H1 (cell line): Measurements from ENCODE around the gene CRYBG1. TPM values are rescaled to one million over a fixed set of nuclear protein-coding genes. Genes with fewer than 3 reads are reported as not detected.

ENCODE experiments used
- CTCF ChIA-PET: fragments of 300-600 bp; sonication (Branson Sonifier 250); formaldehyde crosslinking; loops from one replicate; lab custom pipeline; 2021; ENCODE audit not compliant: partially characterized antibody; lab: Charles Lee
- POLR2A ChIA-PET: fragments of 300-600 bp; sonication (Branson Sonifier 250); formaldehyde crosslinking; loops from one replicate; lab custom pipeline; 2021; ENCODE audit warnings: inconsistent platforms; ENCODE audit not compliant: partially characterized antibody; lab: Charles Lee
- DNase-seq, 2 experiments: peaks; one replicate each; pipeline versions ENCODE4 v3.0.0 to v3.0.0-alpha.2; 2010 to 2022; ENCODE audit warnings: low spot score in 2 of 2, low read depth in 1 of 2, mixed read lengths in 1 of 2
- FAIRE-seq: peaks from 2 replicates; lab custom pipeline; 2011; peaks lifted over from hg19 to GRCh38; lab: Jason Lieb, UNC
- H2AFZ ChIP-seq: 2 replicates; pipeline ENCODE4 v1.8.1; 2012; ENCODE audit warnings: low read length, inconsistent platforms
- H2AK5ac ChIP-seq: 2 replicates; pipeline ENCODE4 v1.6.1; 2013; ENCODE audit warnings: low read depth, low read length
- H2BK120ac ChIP-seq: replicated peaks from 2 replicates; pipeline ENCODE3; 2013; ENCODE audit warnings: low read depth, low read length, inconsistent platforms
- H2BK12ac ChIP-seq: 2 replicates; pipeline ENCODE4 v1.6.1; 2013; ENCODE audit warnings: low read depth, low read length
- H2BK15ac ChIP-seq: 2 replicates; pipeline ENCODE4 v1.6.1; 2013; ENCODE audit warnings: low read length
- H2BK20ac ChIP-seq: 2 replicates; pipeline ENCODE4 v1.6.1; 2013; ENCODE audit warnings: low read length
- H2BK5ac ChIP-seq: 2 replicates; pipeline ENCODE4 v1.6.1; 2013; ENCODE audit warnings: low read depth, low read length
- H3K14ac ChIP-seq: 2 replicates; pipeline ENCODE4 v1.6.1; 2013; ENCODE audit warnings: inconsistent platforms; ENCODE audit not compliant: insufficient read length
- H3K18ac ChIP-seq: 2 replicates; pipeline ENCODE4 v1.6.1; 2013; ENCODE audit warnings: low read length; ENCODE audit errors: extremely low read depth
- H3K23ac ChIP-seq: 2 replicates; pipeline ENCODE4 v1.6.1; 2013; ENCODE audit warnings: inconsistent platforms; ENCODE audit not compliant: insufficient read length
- H3K23me2 ChIP-seq: 2 replicates; pipeline ENCODE4 v1.6.1; 2013; ENCODE audit warnings: low read depth, low read length
- H3K27ac ChIP-seq: 2 replicates; pipeline ENCODE4 v1.6.1; 2011; ENCODE audit warnings: low read depth, low read length, inconsistent platforms
- H3K27me3 ChIP-seq, 4 experiments: replicated peaks in 1 of 4; 1 replicate in 1 of 4; 2 replicates in 3 of 4; pipeline versions ENCODE4 v1.6.1 to v1.8.1; 2011 to 2013; ENCODE audit warnings: low read length in 3 of 4, mild to moderate bottlenecking in 3 of 4, inconsistent platforms in 2 of 4, mixed read lengths in 2 of 4, moderate library complexity in 1 of 4; ENCODE audit not compliant: control insufficient read depth in 3 of 4, insufficient read depth in 3 of 4; ENCODE audit errors: extremely low read depth in 1 of 4
- H3K36me3 ChIP-seq, 4 experiments: 2 replicates each; pipeline versions ENCODE4 v1.6.1 to v1.8.1; 2011 to 2013; ENCODE audit warnings: mild to moderate bottlenecking in 4 of 4, low read length in 3 of 4, moderate library complexity in 2 of 4, control low read depth in 1 of 4, inconsistent platforms in 1 of 4; ENCODE audit not compliant: insufficient read depth in 4 of 4, control insufficient read depth in 2 of 4
- H3K4ac ChIP-seq: replicated peaks from 2 replicates; pipeline ENCODE3; 2013; ENCODE audit warnings: low read length, low read depth, mixed read lengths, inconsistent platforms; ENCODE audit not compliant: insufficient read length
- H3K4me1 ChIP-seq, 4 experiments: replicated peaks in 1 of 4; 1 replicate in 1 of 4; 2 replicates in 3 of 4; pipeline versions ENCODE4 v1.6.1 to v1.8.1; 2011 to 2013; ENCODE audit warnings: low read length in 3 of 4, inconsistent platforms in 2 of 4, mixed read lengths in 1 of 4; ENCODE audit not compliant: insufficient read depth in 4 of 4, control insufficient read depth in 3 of 4
- H3K4me2 ChIP-seq, 2 experiments: 2 replicates each; pipeline versions ENCODE4 v1.6.1 to v1.8.1; 2011 to 2013; ENCODE audit warnings: low read depth in 2 of 2, low read length in 2 of 2, control low read depth in 1 of 2, inconsistent platforms in 1 of 2, mild to moderate bottlenecking in 1 of 2; ENCODE audit not compliant: insufficient read depth in 1 of 2
- H3K4me3 ChIP-seq, 4 experiments: fragments of 200-600, 300-600 bp in 1 of 4; sonication (generic), shearing (Covaris generic), sonication (Bioruptor Twin) in 1 of 4; 2 replicates each; pipeline versions ENCODE4 v1.5.1 to v1.8.1; 2011 to 2016; ENCODE audit warnings: low read length in 4 of 4, low read depth in 3 of 4, control low read depth in 2 of 4, inconsistent platforms in 2 of 4, mild to moderate bottlenecking in 2 of 4, mixed read lengths in 1 of 4, moderate library complexity in 1 of 4; ENCODE audit not compliant: insufficient read depth in 2 of 4; ENCODE audit errors: extremely low read depth in 1 of 4
- H3K56ac ChIP-seq: replicated peaks from 2 replicates; pipeline ENCODE3; 2013; ENCODE audit warnings: low read depth, mild to moderate bottlenecking, mixed read lengths, low read length, inconsistent platforms; ENCODE audit not compliant: insufficient read length
- H3K79me1 ChIP-seq: 2 replicates; pipeline ENCODE4 v1.6.1; 2013; ENCODE audit warnings: low read depth, low read length, control low read depth
- H3K79me2 ChIP-seq, 2 experiments: 2 replicates each; pipeline versions ENCODE4 v1.6.1 to v1.8.1; 2012 to 2013; ENCODE audit warnings: low read length in 2 of 2, mild to moderate bottlenecking in 2 of 2, inconsistent platforms in 1 of 2; ENCODE audit not compliant: insufficient read depth in 2 of 2, control insufficient read depth in 1 of 2
- H3K9ac ChIP-seq, 4 experiments: replicated peaks in 1 of 4; 1 replicate in 1 of 4; 2 replicates in 3 of 4; pipeline versions ENCODE4 v1.6.1 to v1.8.1; 2011 to 2013; ENCODE audit warnings: low read depth in 3 of 4, low read length in 3 of 4, control low read depth in 2 of 4, mild to moderate bottlenecking in 2 of 4, moderate library complexity in 2 of 4, inconsistent platforms in 1 of 4; ENCODE audit errors: extremely low read depth in 1 of 4
- H3K9me3 ChIP-seq, 2 experiments: 2 replicates each; pipeline versions ENCODE4 v1.6.1 to v1.8.1; 2012 to 2013; ENCODE audit warnings: mild to moderate bottlenecking in 2 of 2, moderate library complexity in 2 of 2, control low read depth in 1 of 2, inconsistent platforms in 1 of 2, low read depth in 1 of 2, low read length in 1 of 2, mixed read lengths in 1 of 2; ENCODE audit not compliant: insufficient read depth in 2 of 2
- H4K20me1 ChIP-seq, 2 experiments: replicated peaks in 1 of 2; 2 replicates each; pipeline versions ENCODE3 to v1.8.1; 2011 to 2013; ENCODE audit warnings: inconsistent platforms in 2 of 2, low read length in 2 of 2, mild to moderate bottlenecking in 1 of 2; ENCODE audit not compliant: insufficient read depth in 2 of 2, control insufficient read depth in 1 of 2
- H4K5ac ChIP-seq: 2 replicates; pipeline ENCODE4 v1.6.1; 2013; ENCODE audit warnings: low read length, low read depth, mixed read lengths, inconsistent platforms; ENCODE audit not compliant: insufficient read length
- H4K8ac ChIP-seq: 2 replicates; pipeline ENCODE4 v1.8.0; 2013; ENCODE audit warnings: mild to moderate bottlenecking, moderate library complexity, low read length, inconsistent platforms; ENCODE audit not compliant: insufficient read depth; ENCODE audit errors: extremely low read depth
- H4K91ac ChIP-seq: replicated peaks from 2 replicates; pipeline ENCODE3; 2013; ENCODE audit warnings: low read length, mixed read lengths, inconsistent platforms; ENCODE audit not compliant: insufficient read length
- BCL11A ChIP-seq, 2 experiments: IDR thresholded peaks; one replicate each; pipeline ENCODE4 v1.6.1; 2011; ENCODE audit warnings: low read depth in 2 of 2, low read length in 2 of 2, mild to moderate bottlenecking in 2 of 2
- EP300 ChIP-seq, 2 experiments: IDR thresholded peaks; 1 replicate in 1 of 2; 2 replicates in 1 of 2; pipeline ENCODE4 v1.6.1; 2011 to 2012; ENCODE audit warnings: low read depth in 2 of 2, low read length in 2 of 2, mild to moderate bottlenecking in 2 of 2, borderline replicate concordance in 1 of 2, inconsistent platforms in 1 of 2, moderate library complexity in 1 of 2
- MAFK ChIP-seq: IDR thresholded peaks from 2 replicates; pipeline ENCODE4 v1.6.1; 2012; ENCODE audit warnings: low read depth, mild to moderate bottlenecking, improper control_type of control experiment, low read length
- RAD21 ChIP-seq, 2 experiments: IDR thresholded peaks in 1 of 2; conservative IDR thresholded peaks in 1 of 2; 2 replicates each; pipeline ENCODE4 v1.6.1; 2011; ENCODE audit warnings: low read depth in 2 of 2, low read length in 2 of 2, improper control_type of control experiment in 1 of 2, inconsistent platforms in 1 of 2, mild to moderate bottlenecking in 1 of 2, moderate library complexity in 1 of 2
- SP1 ChIP-seq: IDR thresholded peaks from 2 replicates; pipeline ENCODE4 v1.6.1; 2011; ENCODE audit warnings: low read depth, low read length
- TAF1 ChIP-seq: IDR thresholded peaks from 2 replicates; pipeline ENCODE4 v1.6.1; 2011; ENCODE audit warnings: mild to moderate bottlenecking, low read depth, low read length
- TEAD4 ChIP-seq: IDR thresholded peaks from 2 replicates; pipeline ENCODE4 v1.6.1; 2012; ENCODE audit warnings: low read depth, low read length, inconsistent platforms, mixed read lengths
- YY1 ChIP-seq: IDR thresholded peaks from 2 replicates; pipeline ENCODE4 v1.6.1; 2011; ENCODE audit warnings: low read depth, mild to moderate bottlenecking, low read length
- WGBS, 2 experiments: shearing (Covaris generic) in 1 of 2; methylation state at CpG; one replicate each; pipeline versions ENCODE4 v1.1.6 to v1.1.7; 2013 to 2015; ENCODE audit warnings: low lambda C conversion rate in 2 of 2, mixed read lengths in 2 of 2, inconsistent platforms in 1 of 2, low coverage in 1 of 2, missing lambda C conversion rate in 1 of 2; ENCODE audit not compliant: insufficient replicate concordance in 2 of 2, insufficient coverage in 1 of 2, insufficient read length in 1 of 2; ENCODE audit errors: extremely low coverage in 1 of 2, missing lambda C conversion rate in 1 of 2; 5-methylcytosine and 5-hydroxymethylcytosine counted together
- polyA plus RNA-seq, 7 experiments: library from polyadenylated mRNA; depleted of rRNA in 3 of 7; stranded (reverse) in 5 of 7; unstranded in 2 of 7; fragments of >200 nt in 5 of 7; fragments of 200-250 nt in 2 of 7; gene quantifications; 1 replicate in 5 of 7; 2 replicates in 1 of 7; 4 replicates in 1 of 7; pipeline versions ENCODE4 v1.2.1 to v1.2.3, GENCODE V29; 2011 to 2013; ENCODE audit warnings: missing spikeins in 2 of 7, mixed read lengths in 2 of 7
- total RNA-seq: library from RNA; stranded (reverse); fragmentation: NEBNext Ultra II Directional; extraction: Animal tissue kit (Norgen Biotek cat#: 25700); gene quantifications from 2 replicates; pipeline ENCODE4 v1.2.1, GENCODE V29; 2021
- TF ChIP-seq, protein P1 (sequence below), 3 experiments: IDR thresholded peaks; 1 replicate in 2 of 3; 2 replicates in 1 of 3; pipeline versions ENCODE4 v1.5.1 to v1.6.1; 2011; ENCODE audit warnings: low read length in 3 of 3, mild to moderate bottlenecking in 3 of 3, inconsistent platforms in 2 of 3, low read depth in 1 of 3, moderate library complexity in 1 of 3; ENCODE audit not compliant: insufficient read depth in 1 of 3; ENCODE audit errors: control extremely low read depth in 1 of 3

Gene CRYBG1
- total and polyA plus RNA-seq, 2 of the 8 experiments (the other 6 are each of a cell fraction or from before 2014, with no cell fraction given) = 2.2 to 11.6 TPM

DNA sequence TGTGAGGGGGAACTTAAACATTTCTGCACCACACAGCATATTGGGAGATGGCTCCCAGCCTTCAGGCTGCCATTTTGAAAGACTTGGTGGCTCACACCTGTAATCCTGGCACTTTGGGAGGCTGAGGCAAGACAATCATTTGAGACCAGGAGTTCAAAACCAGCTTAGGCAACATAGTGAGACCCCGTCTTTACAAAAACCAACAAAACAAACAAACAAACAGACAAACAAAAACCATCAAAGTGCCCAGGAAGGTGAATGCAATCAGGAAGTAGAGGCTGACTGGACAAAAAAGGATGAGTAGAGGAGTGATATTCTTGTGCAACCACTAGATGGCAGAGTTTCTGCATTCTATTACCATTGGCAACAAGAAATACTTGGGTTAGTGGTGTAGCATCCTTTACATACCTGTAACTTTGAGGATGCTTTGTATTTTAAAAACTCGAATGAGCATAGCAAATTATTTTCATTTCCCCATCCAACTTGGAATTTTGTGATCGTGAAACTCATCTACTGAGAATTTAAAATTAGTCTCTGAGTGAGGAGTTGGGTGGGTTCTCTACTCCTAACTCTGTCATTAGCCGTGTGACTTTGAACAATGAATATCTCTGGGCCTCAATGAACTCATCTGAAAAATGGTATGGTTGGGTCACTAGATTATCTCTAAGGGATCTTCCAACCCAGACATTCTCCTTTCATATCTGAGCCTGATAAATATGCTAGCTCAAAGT lies 84.4 kb downstream of the CRYBG1 start:
- no peaks in the 10 kb centered on the region for H3K9me3 ChIP-seq
- no peak overlapping the region for H3K27ac ChIP-seq
- no peak overlapping the region for H3K56ac ChIP-seq
- no peak overlapping the region for H2BK12ac ChIP-seq
- no peak overlapping the region for H3K4me2 ChIP-seq
- FAIRE-seq (peak; percentile 97), DNase-seq (no peak)
- no peak overlapping the region for H3K9ac ChIP-seq
- no peak for TF ChIP-seq SP1
- 0 out of 2 replicates have a peak, but pooled peaks have one; percentile 35 for TF ChIP-seq TEAD4
- no peak for TF ChIP-seq TAF1
- TF ChIP-seq MAFK = peak; percentile 51; the same call in 1 of the 2 replicates
- no peak for TF ChIP-seq EP300 (IDR thresholded peaks at IDR 0.05; ENCODE audit: borderline replicate concordance in 1 of 2, low read depth in 2 of 2, low read length in 2 of 2)
- TF ChIP-seq, protein P1, sequence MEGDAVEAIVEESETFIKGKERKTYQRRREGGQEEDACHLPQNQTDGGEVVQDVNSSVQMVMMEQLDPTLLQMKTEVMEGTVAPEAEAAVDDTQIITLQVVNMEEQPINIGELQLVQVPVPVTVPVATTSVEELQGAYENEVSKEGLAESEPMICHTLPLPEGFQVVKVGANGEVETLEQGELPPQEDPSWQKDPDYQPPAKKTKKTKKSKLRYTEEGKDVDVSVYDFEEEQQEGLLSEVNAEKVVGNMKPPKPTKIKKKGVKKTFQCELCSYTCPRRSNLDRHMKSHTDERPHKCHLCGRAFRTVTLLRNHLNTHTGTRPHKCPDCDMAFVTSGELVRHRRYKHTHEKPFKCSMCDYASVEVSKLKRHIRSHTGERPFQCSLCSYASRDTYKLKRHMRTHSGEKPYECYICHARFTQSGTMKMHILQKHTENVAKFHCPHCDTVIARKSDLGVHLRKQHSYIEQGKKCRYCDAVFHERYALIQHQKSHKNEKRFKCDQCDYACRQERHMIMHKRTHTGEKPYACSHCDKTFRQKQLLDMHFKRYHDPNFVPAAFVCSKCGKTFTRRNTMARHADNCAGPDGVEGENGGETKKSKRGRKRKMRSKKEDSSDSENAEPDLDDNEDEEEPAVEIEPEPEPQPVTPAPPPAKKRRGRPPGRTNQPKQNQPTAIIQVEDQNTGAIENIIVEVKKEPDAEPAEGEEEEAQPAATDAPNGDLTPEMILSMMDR (IDR thresholded peaks at IDR 0.05; ENCODE audit: control extremely low read depth in 1 of 3, insufficient read depth in 1 of 3, low read depth in 1 of 3, low read length in 3 of 3) = peak in 2 of 3 experiments; percentile 57 to 80; a peak in 2 of 4 replicates
- TF ChIP-seq BCL11A (IDR thresholded peaks at IDR 0.05; ENCODE audit: low read depth in 2 of 2, low read length in 2 of 2) = no peak
- TF ChIP-seq RAD21 (IDR thresholded peaks at IDR 0.05 in 1 of 2, conservative IDR thresholded peaks at IDR 0.05 in 1 of 2; ENCODE audit: low read depth in 2 of 2, low read length in 2 of 2) = peak; percentile 79
- TF ChIP-seq YY1 = peak; percentile 72; the same call in 1 of the 2 replicates
- no peak overlapping the region for H4K8ac ChIP-seq
- no peak overlapping the region for H3K4me3 ChIP-seq
- no peak overlapping the region for H2AK5ac ChIP-seq
- no peak overlapping the region for H4K5ac ChIP-seq
- H2BK120ac ChIP-seq = no peak overlapping the region
- no peak overlapping the region for H2BK15ac ChIP-seq
- 30% methylated on average over 4 of the region's 4 CpGs; no CpG with 5 or more reads in 1 of the 2 experiments for WGBS, 2 experiments
- H3K79me1 ChIP-seq = no peaks in the 10 kb centered on the region
- H2BK5ac ChIP-seq = no peak overlapping the region
- H2AFZ ChIP-seq = 0 out of 2 replicates have a peak overlapping the region, but pooled peaks have one; percentile 14
- H3K79me2 ChIP-seq = no peaks in the 10 kb centered on the region
- H3K4me1 ChIP-seq = peaks cover 0 to 3% (median 0%) of the 10 kb centered on the region in 4 experiments; a peak in 1 of 7 replicates
- H4K20me1 ChIP-seq = no peaks in the 10 kb centered on the region
- ChIA-PET CTCF (interaction anchor here (0.6 to 2.5 kb wide), 33 partner anchors 8 to 553 kb away, joined by 3 to 46 read pairs (median 4); no protein-coding TSS in a partner anchor), POLR2A (no interaction called here)
- H3K23ac ChIP-seq = no peak overlapping the region
- H3K4ac ChIP-seq = no peak overlapping the region
- H4K91ac ChIP-seq = no peak overlapping the region
- H3K18ac ChIP-seq = no peak overlapping the region
- H3K23me2 ChIP-seq = no peaks in the 10 kb centered on the region
- H2BK20ac ChIP-seq = no peak overlapping the region
- H3K14ac ChIP-seq = no peak overlapping the region
- no peaks in the 10 kb centered on the region for H3K36me3 ChIP-seq
- no peaks in the 10 kb centered on the region for H3K27me3 ChIP-seq
